BLaER1 treated with 17β-estradiol and CSF1 and Interleukin-3, amounts not matched to agents 10 nM and 100 nM (cell line): ENCODE data around the gene HOXB5.

Experiments used
- H3K27ac ChIP-seq, 11 experiments: shearing (Covaris generic); formaldehyde crosslinking; 2 replicates each; pipeline ENCODE4 v1.8.1; 2022
- H3K27me3 ChIP-seq, 11 experiments: shearing (Covaris generic); formaldehyde crosslinking; 2 replicates each; pipeline ENCODE4 v1.8.1; 2022
- H3K36me3 ChIP-seq, 11 experiments: shearing (Covaris generic); formaldehyde crosslinking; 2 replicates each; pipeline ENCODE4 v1.8.1; 2022
- H3K4me1 ChIP-seq, 10 experiments: shearing (Covaris generic); formaldehyde crosslinking; 2 replicates each; pipeline ENCODE4 v1.8.1; 2022
- H3K4me2 ChIP-seq, 11 experiments: shearing (Covaris generic); formaldehyde crosslinking; 2 replicates each; pipeline ENCODE4 v1.8.1; 2022
- H3K4me3 ChIP-seq, 10 experiments: shearing (Covaris generic); formaldehyde crosslinking; 2 replicates each; pipeline ENCODE4 v1.8.1; 2022
- H3K9ac ChIP-seq, 11 experiments: shearing (Covaris generic); formaldehyde crosslinking; 2 replicates each; pipeline ENCODE4 v1.8.1; 2022
- H3K9me3 ChIP-seq, 11 experiments: shearing (Covaris generic); formaldehyde crosslinking; replicated peaks in 1 of 11; 2 replicates each; pipeline ENCODE4 v1.8.1; 2022
- H4K20me1 ChIP-seq, 11 experiments: shearing (Covaris generic); formaldehyde crosslinking; 2 replicates each; pipeline ENCODE4 v1.8.1; 2022
- Cebpa-rat ChIP-seq, 11 experiments: shearing (Covaris generic); IDR thresholded peaks; 2 replicates each; pipeline ENCODE4 v1.8.1; 2022

Gene HOXB5

GRCh38 chr17:48591255-48592056, 2.1 kb downstream of the HOXB5 start:
- no peak for TF ChIP-seq Cebpa-rat (IDR thresholded peaks at IDR 0.05)
- Histone ChIP-seq H3K4me1 (peaks cover 5 to 26% (median 14%) of the 10 kb centered on the region in 10 experiments; a peak in 17 of 20 replicates), H3K36me3 (no peaks in the 10 kb centered on the region), H3K9ac (no peak overlapping the region), H3K9me3 (no peaks in the 10 kb centered on the region), H3K4me3 (no peak overlapping the region), H3K27me3 (peaks cover 98 to 100% (median 100%) of the 10 kb centered on the region in 11 experiments), H4K20me1 (peaks cover 0 to 96% (median 87%) of the 10 kb centered on the region in 11 experiments; a peak in 19 of 22 replicates), H3K27ac (no peak overlapping the region), H3K4me2 (no peak overlapping the region)

GRCh38 chr17:48590607-48591161, 2.9 kb downstream of the HOXB5 start:
- Histone ChIP-seq H3K4me3 (no peak overlapping the region), H4K20me1 (peaks cover 0 to 96% (median 89%) of the 10 kb centered on the region in 11 experiments; a peak in 19 of 22 replicates), H3K27me3 (peaks cover 98 to 100% (median 100%) of the 10 kb centered on the region in 11 experiments), H3K4me2 (no peak overlapping the region), H3K36me3 (no peaks in the 10 kb centered on the region), H3K4me1 (peaks cover 9 to 34% (median 20%) of the 10 kb centered on the region in 10 experiments; a peak in 18 of 20 replicates), H3K9ac (no peak overlapping the region), H3K27ac (no peak overlapping the region), H3K9me3 (no peaks in the 10 kb centered on the region)
- no peak for TF ChIP-seq Cebpa-rat (IDR thresholded peaks at IDR 0.05)

- TF ChIP-seq Cebpa-rat (IDR thresholded peaks at IDR 0.05) = no peak
- H3K36me3 ChIP-seq = no peaks in the 10 kb centered on the region
- H4K20me1 ChIP-seq = peaks cover 0 to 95% (median 89%) of the 10 kb centered on the region in 11 experiments; a peak in 19 of 22 replicates
- no peak within 1 kb of the TSS for H3K27ac ChIP-seq
- H3K9me3 ChIP-seq = no peaks in the 10 kb centered on the region
- H3K4me1 ChIP-seq = peaks cover 11 to 37% (median 22%) of the 10 kb centered on the region in 10 experiments; a peak in 18 of 20 replicates
- no peak within 1 kb of the TSS for H3K4me3 ChIP-seq
- H3K9ac ChIP-seq = no peak within 1 kb of the TSS
- H3K27me3 ChIP-seq = peaks cover 98 to 100% (median 100%) of the 10 kb centered on the region in 11 experiments
- H3K4me2 ChIP-seq = peak within 1 kb of the TSS in 1 of 11 experiments; percentile 11; a peak in 1 of 22 replicates
Measured at GRCh38 chr17:48589831-48590606, 3.6 kb downstream of the HOXB5 start, which contains the start of gene HOXB3. TSS of gene HOXB3 (minus strand) at chr17:48590241. CDS start at chr17:48552474, 37,767 bp downstream.

- no peak for TF ChIP-seq Cebpa-rat (IDR thresholded peaks at IDR 0.05)
- Histone ChIP-seq H3K9ac (no peak overlapping the region), H3K4me1 (peaks cover 11 to 38% (median 22%) of the 10 kb centered on the region in 10 experiments; a peak in 18 of 20 replicates), H3K4me3 (no peak overlapping the region), H3K9me3 (no peaks in the 10 kb centered on the region), H3K27ac (no peak overlapping the region), H3K27me3 (peaks cover 97 to 100% (median 100%) of the 10 kb centered on the region in 11 experiments), H3K4me2 (no peak overlapping the region), H3K36me3 (no peaks in the 10 kb centered on the region), H4K20me1 (peaks cover 0 to 92% (median 84%) of the 10 kb centered on the region in 11 experiments; a peak in 19 of 22 replicates)
Measured at GRCh38 chr17:48589060-48589830, 4.3 kb downstream of the HOXB5 start.

GRCh38 chr17:48588528-48588927, 5.1 kb downstream of the HOXB5 start:
- Histone ChIP-seq H3K4me3 (no peak overlapping the region), H3K4me1 (peaks cover 11 to 38% (median 22%) of the 10 kb centered on the region in 10 experiments; a peak in 18 of 20 replicates), H3K9me3 (no peaks in the 10 kb centered on the region), H3K27me3 (peaks cover 99 to 100% (median 100%) of the 10 kb centered on the region in 11 experiments), H4K20me1 (peaks cover 0 to 96% (median 84%) of the 10 kb centered on the region in 11 experiments; a peak in 19 of 22 replicates), H3K36me3 (no peaks in the 10 kb centered on the region), H3K9ac (no peak overlapping the region), H3K4me2 (peak overlapping the region in 2 of 11 experiments; percentile 92 to 95; a peak in 2 of 22 replicates), H3K27ac (no peak overlapping the region)
- no peak for TF ChIP-seq Cebpa-rat (IDR thresholded peaks at IDR 0.05)

GRCh38 chr17:48588074-48588415, 5.5 kb downstream of the HOXB5 start:
- TF ChIP-seq Cebpa-rat (IDR thresholded peaks at IDR 0.05) = no peak
- peaks cover 0 to 96% (median 85%) of the 10 kb centered on the region in 11 experiments; a peak in 18 of 22 replicates for H4K20me1 ChIP-seq
- no peaks in the 10 kb centered on the region for H3K9me3 ChIP-seq
- peaks cover 11 to 33% (median 21%) of the 10 kb centered on the region in 10 experiments; a peak in 18 of 20 replicates for H3K4me1 ChIP-seq
- H3K4me3 ChIP-seq = no peak overlapping the region
- no peak overlapping the region for H3K9ac ChIP-seq
- H3K27ac ChIP-seq = no peak overlapping the region
- H3K4me2 ChIP-seq = peak overlapping the region in 4 of 11 experiments; percentile 36 to 96 (median 94); a peak in 8 of 22 replicates
- no peaks in the 10 kb centered on the region for H3K36me3 ChIP-seq
- peaks cover 99 to 100% (median 100%) of the 10 kb centered on the region in 11 experiments for H3K27me3 ChIP-seq

GRCh38 chr17:48587276-48588073, 6.1 kb downstream of the HOXB5 start:
- H3K4me3 ChIP-seq = peak overlapping the region in 1 of 10 experiments; percentile 22; a peak in 1 of 20 replicates
- peaks cover 0 to 97% (median 85%) of the 10 kb centered on the region in 11 experiments; a peak in 18 of 22 replicates for H4K20me1 ChIP-seq
- no peak overlapping the region for H3K9ac ChIP-seq
- TF ChIP-seq Cebpa-rat (IDR thresholded peaks at IDR 0.05) = no peak
- H3K27ac ChIP-seq = no peak overlapping the region
- H3K27me3 ChIP-seq = peaks cover 99 to 100% (median 100%) of the 10 kb centered on the region in 11 experiments
- H3K36me3 ChIP-seq = no peaks in the 10 kb centered on the region
- H3K4me2 ChIP-seq = peak overlapping the region in 7 of 11 experiments; percentile 12 to 96 (median 55); a peak in 13 of 22 replicates
- peaks cover 11 to 32% (median 20%) of the 10 kb centered on the region in 10 experiments; a peak in 18 of 20 replicates for H3K4me1 ChIP-seq
- no peaks in the 10 kb centered on the region for H3K9me3 ChIP-seq
